ENCODE measurements around the gene CACNA1C.

DNA sequence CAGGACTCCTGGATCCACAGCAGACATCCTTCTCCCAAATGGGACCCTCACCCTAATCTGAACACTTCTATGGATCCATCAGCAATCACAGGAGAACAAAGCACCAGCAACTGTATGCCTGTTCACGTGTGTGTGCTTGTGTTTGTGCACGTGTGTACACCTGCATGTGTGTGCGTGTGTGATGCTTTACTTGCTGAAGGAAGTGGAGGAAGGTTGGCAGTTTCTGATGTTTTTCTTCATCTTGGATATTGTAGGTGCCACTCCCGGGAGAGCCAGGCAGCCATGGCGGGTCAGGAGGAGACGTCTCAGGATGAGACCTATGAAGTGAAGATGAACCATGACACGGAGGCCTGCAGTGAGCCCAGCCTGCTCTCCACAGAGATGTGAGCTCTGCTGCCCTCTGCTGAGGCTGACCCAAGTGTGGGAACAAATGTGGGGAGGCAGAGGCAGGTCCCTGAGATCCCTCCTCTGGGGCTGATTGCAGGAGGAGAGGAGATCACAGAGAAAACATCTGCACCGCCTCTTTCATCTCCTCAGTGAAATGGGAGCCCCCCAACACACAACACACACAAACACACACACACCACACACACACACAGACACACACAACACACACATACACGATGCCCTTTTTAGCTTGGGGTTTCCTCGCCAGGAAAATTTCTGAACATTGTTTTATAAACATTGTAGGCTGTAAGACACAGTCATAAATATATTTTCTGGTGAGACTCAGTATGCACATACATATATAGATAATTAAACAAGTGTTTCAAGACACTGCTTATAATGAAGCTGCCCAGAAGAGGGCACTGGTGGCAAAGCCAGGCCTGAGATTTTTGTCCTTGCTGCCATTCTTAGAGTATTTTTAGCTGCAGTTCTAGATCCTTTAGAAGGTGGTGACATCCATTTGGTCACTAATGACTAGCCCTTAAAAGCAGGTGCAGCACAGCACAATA, 629.8 kb downstream of the CACNA1C start:
- peak; percentile 27 for TF ChIP-seq SMC3 (IDR thresholded peaks at IDR 0.05; ENCODE audit: low read depth, low read length)
- TF ChIP-seq CTCF (IDR thresholded peaks at IDR 0.05): peak; percentile 63
- no peak for TF ChIP-seq RFX5 (IDR thresholded peaks at IDR 0.05; ENCODE audit: low read length)
- TF ChIP-seq TEAD4 (IDR thresholded peaks at IDR 0.05; ENCODE audit: borderline replicate concordance, insufficient read depth): no peak
- TF ChIP-seq POLR2AphosphoS5 (IDR thresholded peaks at IDR 0.05; ENCODE audit: low read depth, low read length): no peak
- no peak for TF ChIP-seq EP300 (IDR thresholded peaks at IDR 0.05; ENCODE audit: borderline replicate concordance in 1 of 2, low read depth in 1 of 2, low read length in 1 of 2)
- TF ChIP-seq FOXJ3 (CRISPR knock-in tag; IDR thresholded peaks at IDR 0.05): no peak
- no peak for TF ChIP-seq YY1 (IDR thresholded peaks at IDR 0.05; ENCODE audit: low read depth)
- no peak for TF ChIP-seq GABPA (IDR thresholded peaks at IDR 0.05; ENCODE audit: low read depth)
- TF ChIP-seq MAX (IDR thresholded peaks at IDR 0.05; ENCODE audit: low read depth): no peak
- TF ChIP-seq ELF1 (IDR thresholded peaks at IDR 0.05): no peak
- no peak for TF ChIP-seq SIN3A (IDR thresholded peaks at IDR 0.05; ENCODE audit: borderline replicate concordance, low read depth, low read length)
